CD8-positive, alpha-beta memory T cell (primary cell): Measurements from ENCODE around the gene ST6GALNAC2. TPM values are rescaled to one million over a fixed set of nuclear protein-coding genes. Genes with fewer than 3 reads are reported as not detected.
"Not testable (repeated sequence)": the region's sequence is repeated elsewhere in the genome, so short reads cannot be mapped to it uniquely, and the experiment has no call there.

Experiments used
- CTCF ChIA-PET: fragments of 350-600 bp; sonication (Branson Sonifier 250); formaldehyde crosslinking; loops from one replicate; lab custom pipeline; 2021; ENCODE audit warnings: antibody characterized with exemption; lab: Charles Lee
- POLR2A ChIA-PET: fragments of 350-600 bp; sonication (Branson Sonifier 250); formaldehyde crosslinking; loops from one replicate; lab custom pipeline; 2021; ENCODE audit warnings: antibody characterized with exemption; lab: Charles Lee
- DNase-seq, 5 donors: peaks; one replicate each; pipeline versions ENCODE4 v3.0.0 to v3.0.0-alpha.2; 2020 to 2022; ENCODE audit warnings: mixed read lengths in 1 of 5
- H3K27ac ChIP-seq: one replicate; pipeline ENCODE4 v1.7.0; 2013; ENCODE audit warnings: low read depth, mild to moderate bottlenecking, low read length, moderate library complexity
- H3K27me3 ChIP-seq: 2 replicates; pipeline ENCODE4 v1.7.0; 2013; ENCODE audit warnings: low read length, mild to moderate bottlenecking; ENCODE audit not compliant: insufficient read depth, poor library complexity, severe bottlenecking
- H3K36me3 ChIP-seq: 2 replicates; pipeline ENCODE4 v1.7.0; 2013; ENCODE audit warnings: mild to moderate bottlenecking, low read length, moderate library complexity; ENCODE audit not compliant: insufficient read depth
- H3K4me1 ChIP-seq: 2 replicates; pipeline ENCODE4 v1.7.0; 2013; ENCODE audit warnings: mild to moderate bottlenecking, low read length, moderate library complexity; ENCODE audit not compliant: insufficient read depth
- H3K4me3 ChIP-seq: 2 replicates; pipeline ENCODE4 v1.7.0; 2013; ENCODE audit warnings: mild to moderate bottlenecking, low read length
- H3K9me3 ChIP-seq: 2 replicates; pipeline ENCODE4 v1.7.0; 2013; ENCODE audit warnings: mild to moderate bottlenecking, low read length
- H3K27ac Mint-ChIP-seq, 8 donors: one replicate each; pipeline ENCODE4 v1.8.0; 2020 to 2021; ENCODE audit warnings: mixed read lengths in 8 of 8, mild to moderate bottlenecking in 6 of 8, inconsistent platforms in 3 of 8, moderate library complexity in 3 of 8
- H3K27me3 Mint-ChIP-seq, 2 donors: one replicate each; pipeline ENCODE4 v1.8.0; 2020 to 2021; ENCODE audit warnings: mixed read lengths in 2 of 2, mild to moderate bottlenecking in 1 of 2, moderate library complexity in 1 of 2
- H3K36me3 Mint-ChIP-seq, 3 donors: one replicate each; pipeline ENCODE4 v1.8.0; 2020 to 2021; ENCODE audit warnings: mixed read lengths in 3 of 3, inconsistent platforms in 1 of 3, mild to moderate bottlenecking in 1 of 3
- H3K4me1 Mint-ChIP-seq, 3 donors: one replicate each; pipeline ENCODE4 v1.8.0; 2020 to 2021; ENCODE audit warnings: mixed read lengths in 3 of 3, inconsistent platforms in 1 of 3, mild to moderate bottlenecking in 1 of 3
- H3K4me3 Mint-ChIP-seq, 7 donors: one replicate each; pipeline ENCODE4 v1.8.0; 2020 to 2021; ENCODE audit warnings: mixed read lengths in 7 of 7, mild to moderate bottlenecking in 6 of 7, moderate library complexity in 4 of 7, inconsistent platforms in 2 of 7
- H3K9me3 Mint-ChIP-seq, 5 donors: one replicate each; pipeline ENCODE4 v1.8.0; 2020 to 2022; ENCODE audit warnings: mixed read lengths in 5 of 5, mild to moderate bottlenecking in 3 of 5, moderate library complexity in 2 of 5, inconsistent platforms in 1 of 5
- polyA plus RNA-seq: library from polyadenylated mRNA; unstranded; fragments of 300-500 nt; fragmentation: Illumina TruSeq; gene quantifications from one replicate; pipeline ENCODE4 v1.2.3, GENCODE V29; 2021
- total RNA-seq, 2 experiments: library from RNA; stranded (reverse); gene quantifications; one replicate each; pipeline ENCODE4 v1.2.3, GENCODE V29; 2021

Gene ST6GALNAC2
- total and polyA plus RNA-seq, 3 experiments from 2014 or later: 0.83 to 2.9 (median 1.0) TPM

GRCh38 chr17:76611758-76612157 is 26.1 kb upstream of the ST6GALNAC2 start:
- no peaks in the 10 kb centered on the region for H3K36me3 ChIP-seq
- ChIA-PET POLR2A (no interaction called here), CTCF (interaction anchor here (1.5 to 1.8 kb wide), 3 partner anchors 12 to 88 kb away, joined by 4 to 8 read pairs (median 5); no protein-coding TSS in a partner anchor)
- H3K9me3 ChIP-seq: no peaks in the 10 kb centered on the region
- Mint-ChIP-seq H3K27ac (peak overlapping the region in 1 of 8 donors; percentile 19), H3K4me1 (peaks cover 3 to 9% (median 6%) of the 10 kb centered on the region in 3 donors), H3K9me3 (no peaks in the 10 kb centered on the region), H3K27me3 (peaks cover 0 to 5% of the 10 kb centered on the region in 2 donors), H3K4me3 (no peak overlapping the region), H3K36me3 (no peaks in the 10 kb centered on the region)
- no peak for DNase-seq
- no peaks in the 10 kb centered on the region for H3K27me3 ChIP-seq
- H3K4me1 ChIP-seq: no peaks in the 10 kb centered on the region
- no peak overlapping the region for H3K4me3 ChIP-seq
- no peak overlapping the region for H3K27ac ChIP-seq

DNA sequence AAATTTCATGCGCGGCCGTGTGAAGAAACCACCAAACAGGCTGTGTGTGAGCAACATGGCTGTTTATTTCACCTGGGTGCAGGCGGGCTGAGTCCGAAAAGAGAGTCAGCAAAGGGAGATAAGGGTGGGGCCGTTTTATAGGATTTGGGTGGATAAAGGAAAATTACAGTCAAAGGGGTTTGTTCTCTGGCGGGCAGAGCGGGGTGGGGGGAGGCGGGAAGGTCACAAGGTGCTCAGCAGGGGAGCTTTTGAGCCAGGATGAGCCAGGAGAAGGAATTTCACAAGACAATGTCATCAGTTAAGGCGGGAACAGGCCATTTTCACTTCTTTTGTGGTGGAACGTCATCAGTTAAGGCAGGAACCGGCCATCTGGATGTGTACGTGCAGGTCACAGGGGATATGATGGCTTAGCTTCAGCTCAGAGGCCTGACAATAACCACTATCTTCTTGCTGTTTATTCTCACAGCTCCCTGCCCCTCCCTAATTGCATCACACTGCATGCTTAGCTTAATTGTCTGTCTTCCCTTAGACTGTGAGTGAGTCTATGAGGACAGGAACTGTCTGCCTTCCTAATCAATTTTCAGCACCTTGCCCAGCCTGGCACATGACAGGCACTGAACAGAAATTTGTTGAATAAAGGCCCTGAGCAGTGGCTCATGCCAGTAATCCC is 25.6 kb upstream of the ST6GALNAC2 start:
- H3K27ac Mint-ChIP-seq, H3K4me3 ChIP-seq, H3K27ac ChIP-seq, H3K4me1 Mint-ChIP-seq, H3K27me3 ChIP-seq, H3K27me3 Mint-ChIP-seq, H3K4me1 ChIP-seq, DNase-seq, H3K36me3 Mint-ChIP-seq, H3K9me3 Mint-ChIP-seq, H3K36me3 ChIP-seq, POLR2A ChIA-PET, H3K9me3 ChIP-seq: not testable (repeated sequence)
- CTCF ChIA-PET: interaction anchor here (1.5 to 1.8 kb wide), 3 partner anchors 13 to 88 kb away, joined by 4 to 8 read pairs (median 5); no protein-coding TSS in a partner anchor
- peak overlapping the region in 1 of 7 donors; percentile 28 for H3K4me3 Mint-ChIP-seq

- peaks cover 14 to 16% of the 10 kb centered on the region in 2 donors for H3K27me3 Mint-ChIP-seq
- DNase-seq, H3K4me1 ChIP-seq, H3K9me3 ChIP-seq, H3K27ac ChIP-seq, CTCF ChIA-PET, H3K36me3 Mint-ChIP-seq, H3K4me3 ChIP-seq, H3K4me1 Mint-ChIP-seq, H3K36me3 ChIP-seq, POLR2A ChIA-PET, H3K9me3 Mint-ChIP-seq, H3K27ac Mint-ChIP-seq, H3K27me3 ChIP-seq, H3K4me3 Mint-ChIP-seq: not testable (repeated sequence)
These were observed 21.0 kb upstream of the ST6GALNAC2 start for GRCh38 chr17:76606685-76607084.

- H3K4me1 ChIP-seq: peaks cover 14% of the 10 kb centered on the region
- no peaks in the 10 kb centered on the region for H3K36me3 ChIP-seq
- no peaks in the 10 kb centered on the region for H3K9me3 ChIP-seq
- H3K27me3 Mint-ChIP-seq: peaks cover 18 to 42% of the 10 kb centered on the region in 2 donors
- H3K4me1 Mint-ChIP-seq: peaks cover 12 to 19% (median 14%) of the 10 kb centered on the region in 3 donors
- peak overlapping the region in 1 of 8 donors; percentile 18 for H3K27ac Mint-ChIP-seq
- H3K4me3 ChIP-seq: no peak overlapping the region
- no peak for DNase-seq
- peak overlapping the region; percentile 48 for H3K27ac ChIP-seq
- H3K27me3 ChIP-seq: no peaks in the 10 kb centered on the region
- CTCF ChIA-PET: interaction anchor here (1.8 kb wide), 2 partner anchors 15 to 80 kb away, joined by 4 to 5 read pairs; partner anchors contain the start of gene ST6GALNAC2
- POLR2A ChIA-PET: interaction anchor here (0.8 kb wide), 1 partner anchor 9 kb away, joined by 3 read pairs; no protein-coding TSS in a partner anchor
- no peaks in the 10 kb centered on the region for H3K9me3 Mint-ChIP-seq
- peaks cover 0 to 5% (median 0%) of the 10 kb centered on the region in 3 donors for H3K36me3 Mint-ChIP-seq
- H3K4me3 Mint-ChIP-seq: no peak overlapping the region
These were observed 15.4 kb upstream of the ST6GALNAC2 start for GRCh38 chr17:76601065-76601464.

- POLR2A ChIA-PET: interaction anchor here (0.7 to 0.8 kb wide), 2 partner anchors 8 to 49 kb away, joined by 3 read pairs; no protein-coding TSS in a partner anchor
- H3K27ac Mint-ChIP-seq: no peak overlapping the region
- H3K9me3 ChIP-seq: no peaks in the 10 kb centered on the region
- H3K36me3 ChIP-seq: no peaks in the 10 kb centered on the region
- no peak for DNase-seq
- peaks cover 12 to 19% (median 14%) of the 10 kb centered on the region in 3 donors for H3K4me1 Mint-ChIP-seq
- peaks cover 14% of the 10 kb centered on the region for H3K4me1 ChIP-seq
- peaks cover 0 to 8% (median 0%) of the 10 kb centered on the region in 3 donors for H3K36me3 Mint-ChIP-seq
- H3K27me3 ChIP-seq: no peaks in the 10 kb centered on the region
- CTCF ChIA-PET: interaction anchor here (1.4 to 1.8 kb wide), 3 partner anchors 24 to 82 kb away, joined by 3 to 6 read pairs (median 4); no protein-coding TSS in a partner anchor
- no peak overlapping the region for H3K4me3 ChIP-seq
- no peak overlapping the region for H3K4me3 Mint-ChIP-seq
- H3K27ac ChIP-seq: no peak overlapping the region
- H3K27me3 Mint-ChIP-seq: peaks cover 18 to 46% of the 10 kb centered on the region in 2 donors
- H3K9me3 Mint-ChIP-seq: no peaks in the 10 kb centered on the region
These were observed 14.2 kb upstream of the ST6GALNAC2 start for GRCh38 chr17:76599694-76600460.

DNA sequence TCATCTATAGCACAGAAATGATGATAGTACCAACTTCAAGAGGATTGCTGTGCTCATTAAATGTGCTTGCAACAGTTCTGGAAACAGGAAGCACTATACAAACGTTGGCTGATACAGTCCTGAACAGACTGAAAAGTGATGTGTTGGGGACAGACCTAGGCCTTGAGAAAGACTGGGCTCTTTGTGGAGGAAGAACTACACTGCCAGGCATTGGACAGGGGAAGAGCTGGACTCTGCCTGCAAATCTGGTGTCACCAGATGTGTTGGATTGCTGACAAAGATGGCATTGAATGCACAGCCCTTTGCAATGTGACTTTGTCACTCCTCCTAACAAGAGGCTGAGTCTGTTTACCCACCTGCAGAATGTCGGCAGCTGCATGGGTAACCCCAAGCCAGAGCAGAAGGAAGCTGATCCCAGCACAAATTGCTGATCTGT is 12.4 kb upstream of the ST6GALNAC2 start:
- peak overlapping the region in 1 of 8 donors; percentile 8 for H3K27ac Mint-ChIP-seq
- H3K27ac ChIP-seq: no peak overlapping the region
- H3K27me3 Mint-ChIP-seq: peaks cover 18 to 52% of the 10 kb centered on the region in 2 donors
- no peak for DNase-seq
- no peak overlapping the region for H3K4me3 ChIP-seq
- ChIA-PET POLR2A (no interaction called here), CTCF (interaction anchor here (1.4 to 1.5 kb wide), 2 partner anchors 26 to 41 kb away, joined by 3 to 5 read pairs; no protein-coding TSS in a partner anchor)
- H3K9me3 ChIP-seq: no peaks in the 10 kb centered on the region
- no peaks in the 10 kb centered on the region for H3K9me3 Mint-ChIP-seq
- no peaks in the 10 kb centered on the region for H3K36me3 ChIP-seq
- H3K36me3 Mint-ChIP-seq: peaks cover 0 to 8% (median 2%) of the 10 kb centered on the region in 3 donors
- H3K4me3 Mint-ChIP-seq: no peak overlapping the region
- no peaks in the 10 kb centered on the region for H3K27me3 ChIP-seq
- H3K4me1 ChIP-seq: peaks cover 14% of the 10 kb centered on the region
- peaks cover 12 to 19% (median 14%) of the 10 kb centered on the region in 3 donors for H3K4me1 Mint-ChIP-seq

DNA sequence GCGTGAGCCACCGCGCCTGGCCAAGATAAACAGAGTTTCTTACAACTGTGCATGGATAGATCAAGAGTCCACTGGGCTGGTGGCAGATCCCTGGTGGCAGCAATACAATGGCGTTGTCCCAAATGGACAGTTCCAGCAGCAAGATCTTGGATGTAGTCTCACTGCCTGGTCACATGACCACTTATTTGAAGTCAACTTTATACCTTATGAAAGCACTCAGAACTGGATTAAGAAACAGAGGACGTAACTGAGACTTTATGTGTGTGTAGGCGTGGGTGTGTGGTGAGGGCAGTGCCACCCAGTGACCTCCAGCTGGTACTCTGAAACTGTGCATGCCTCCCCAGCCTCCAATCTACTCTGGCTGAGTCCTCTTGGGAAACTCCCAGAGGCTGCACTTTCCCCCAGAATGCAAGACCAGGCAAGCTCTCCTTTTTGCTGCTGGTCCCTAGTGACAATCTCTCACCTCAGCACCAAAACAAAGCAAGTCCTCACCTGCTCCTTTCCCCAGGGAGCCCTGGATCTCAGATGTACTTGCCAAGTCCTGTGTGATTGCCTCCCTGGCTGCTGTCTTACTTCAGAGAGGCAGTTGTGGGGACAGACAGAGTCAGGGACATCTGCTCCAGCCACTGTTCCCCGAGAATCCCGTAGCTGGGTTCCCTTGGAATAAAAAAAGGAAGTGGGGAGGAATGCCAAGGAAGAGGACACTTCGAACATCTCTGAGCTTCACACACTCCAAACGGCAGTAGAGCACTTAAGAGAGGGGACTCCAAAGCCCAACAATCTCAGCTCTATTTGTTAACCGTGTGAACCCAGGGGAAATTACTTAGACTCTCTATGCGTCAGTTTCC is 11.7 kb upstream of the ST6GALNAC2 start:
- Mint-ChIP-seq H3K27me3 (peaks cover 15 to 47% of the 10 kb centered on the region in 2 donors), H3K36me3 (peaks cover 0 to 8% (median 2%) of the 10 kb centered on the region in 3 donors), H3K27ac (peak overlapping the region in 1 of 8 donors; percentile 60), H3K9me3 (no peaks in the 10 kb centered on the region), H3K4me3 (no peak overlapping the region), H3K4me1 (peaks cover 12 to 19% (median 14%) of the 10 kb centered on the region in 3 donors)
- CTCF ChIA-PET: interaction anchor here (1.4 kb wide), 1 partner anchor 27 kb away, joined by 5 read pairs; no protein-coding TSS in a partner anchor
- no peaks in the 10 kb centered on the region for H3K27me3 ChIP-seq
- H3K4me1 ChIP-seq: peaks cover 14% of the 10 kb centered on the region
- H3K36me3 ChIP-seq: no peaks in the 10 kb centered on the region
- no peak overlapping the region for H3K27ac ChIP-seq
- DNase-seq: no peak
- POLR2A ChIA-PET: no interaction called here
- no peaks in the 10 kb centered on the region for H3K9me3 ChIP-seq
- no peak overlapping the region for H3K4me3 ChIP-seq
